Activated T-cell treated with anti-CD3 and anti-CD28 coated beads, Interleukin-2, amount 50 U/mL, for 72 hours (primary cell): ENCODE data around the gene TTR. TPM values are rescaled to one million over a fixed set of nuclear protein-coding genes. Genes with fewer than 3 reads are reported as not detected.

Source experiments
- ATAC-seq, 2 donors: fragments of 150-1000 bp; cut with Tn5 transposase; replicated peaks in 1 of 2; 2 replicates each; pipeline ENCODE4 v1.10.0; 2021; ENCODE audit warnings: moderate library complexity in 2 of 2, mild to moderate bottlenecking in 1 of 2
- DNase-seq, 2 donors: peaks; one replicate each; pipeline ENCODE4 v3.0.0; 2021 to 2022; ENCODE audit warnings: mixed read lengths in 1 of 2
- H3K27ac Mint-ChIP-seq: one replicate; pipeline ENCODE4 v1.8.0; 2022; ENCODE audit warnings: mild to moderate bottlenecking, moderate library complexity, mixed read lengths
- H3K27me3 Mint-ChIP-seq: one replicate; pipeline ENCODE4 v1.8.0; 2022; ENCODE audit warnings: low read depth, mixed read lengths
- H3K36me3 Mint-ChIP-seq, 2 donors: one replicate each; pipeline ENCODE4 v1.8.0; 2022; ENCODE audit warnings: mixed read lengths in 2 of 2, mild to moderate bottlenecking in 1 of 2; ENCODE audit not compliant: insufficient read depth in 2 of 2
- H3K4me1 Mint-ChIP-seq: one replicate; pipeline ENCODE4 v1.8.0; 2022; ENCODE audit warnings: low read depth, mixed read lengths
- H3K4me3 Mint-ChIP-seq, 2 donors: one replicate each; pipeline ENCODE4 v1.8.0; 2022; ENCODE audit warnings: mild to moderate bottlenecking in 2 of 2, mixed read lengths in 2 of 2, moderate library complexity in 2 of 2
- H3K9me3 Mint-ChIP-seq, 2 donors: one replicate each; pipeline ENCODE4 v1.8.0; 2022; ENCODE audit warnings: mixed read lengths in 2 of 2
- total RNA-seq, 2 donors: library from RNA; stranded (reverse); gene quantifications; one replicate each; pipeline ENCODE4 v1.2.3, GENCODE V29; 2022

The TTR gene
- total RNA-seq, 2 donors from 2014 or later = not detected

DNA sequence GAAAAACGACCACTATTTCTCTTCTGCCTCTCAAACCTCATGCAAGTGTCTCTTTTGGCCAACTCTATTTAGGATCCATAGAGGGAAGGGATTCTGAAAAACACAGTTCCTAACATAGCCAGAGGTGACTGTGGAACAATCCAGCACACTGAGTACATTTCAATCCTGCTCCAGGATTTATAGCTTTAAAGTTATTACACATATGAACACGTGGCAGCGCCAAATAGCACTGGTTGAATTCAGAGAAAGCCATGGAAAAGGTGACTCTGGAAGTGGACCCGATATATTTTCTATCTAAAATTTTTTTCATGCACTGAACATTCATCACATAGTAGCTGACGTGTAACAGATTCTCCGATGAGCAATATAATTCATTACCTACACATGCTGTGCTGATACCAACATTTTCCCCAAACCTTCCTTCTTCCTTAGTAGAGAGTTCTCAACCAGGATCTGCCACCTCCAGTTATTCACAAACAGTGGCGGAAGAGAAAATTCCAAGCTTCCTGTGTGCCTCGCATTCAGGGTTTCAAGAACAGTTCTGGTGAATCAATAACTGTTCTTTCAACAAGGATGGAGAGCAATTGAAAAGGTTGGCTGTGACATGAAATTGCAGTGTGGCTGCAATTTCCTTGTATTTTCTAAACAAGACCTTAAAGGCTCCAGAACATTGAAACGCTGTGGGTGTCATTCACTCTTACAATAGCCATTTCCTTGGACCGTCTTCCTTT, 25.7 kb upstream of the TTR start:
- Mint-ChIP-seq H3K27ac (no peak overlapping the region), H3K4me1 (no peaks in the 10 kb centered on the region), H3K4me3 (no peak overlapping the region), H3K36me3 (no peaks in the 10 kb centered on the region), H3K9me3 (no peaks in the 10 kb centered on the region), H3K27me3 (peaks cover 7% of the 10 kb centered on the region)
- ATAC-seq (no peak), DNase-seq (no peak)

DNA sequence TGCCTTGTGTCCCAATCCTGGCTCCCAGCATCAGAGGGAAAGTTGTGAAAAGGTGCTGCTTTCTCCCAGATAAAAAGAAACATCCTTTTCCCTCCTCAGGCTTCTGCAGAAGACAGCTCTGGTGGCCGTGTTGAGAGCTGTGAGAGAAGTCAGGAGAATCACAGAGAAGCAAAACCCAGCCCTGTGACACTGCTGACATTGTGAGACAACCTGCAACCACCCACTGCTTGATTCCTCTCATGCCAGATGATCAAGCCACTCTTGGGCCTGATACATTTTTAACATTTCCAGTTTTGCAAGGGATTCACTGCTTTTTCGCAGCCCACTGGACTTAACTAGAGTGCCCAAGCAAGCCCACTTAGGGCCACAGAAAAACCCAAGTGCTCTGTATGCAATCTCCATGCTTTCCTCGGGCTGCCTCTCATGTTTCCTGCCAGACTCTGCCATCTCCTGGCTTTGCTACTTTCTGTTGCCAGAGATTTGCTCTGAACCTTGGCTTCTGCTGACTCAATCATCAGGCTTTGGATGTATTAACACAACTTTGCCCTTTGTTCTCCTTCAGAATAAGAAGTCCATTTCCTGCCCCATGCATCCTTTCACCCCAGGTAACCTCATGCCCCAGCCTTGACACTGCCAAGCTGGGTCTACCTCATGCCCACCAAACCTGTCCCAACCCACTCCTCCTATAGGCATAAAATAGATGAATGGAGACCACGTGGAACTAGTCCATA, 24.9 kb upstream of the TTR start:
- peaks cover 7% of the 10 kb centered on the region for H3K27me3 Mint-ChIP-seq
- H3K4me3 Mint-ChIP-seq = no peak overlapping the region
- H3K9me3 Mint-ChIP-seq = no peaks in the 10 kb centered on the region
- DNase-seq = no peak
- ATAC-seq = no peak
- H3K36me3 Mint-ChIP-seq = no peaks in the 10 kb centered on the region
- no peaks in the 10 kb centered on the region for H3K4me1 Mint-ChIP-seq
- H3K27ac Mint-ChIP-seq = no peak overlapping the region

DNA sequence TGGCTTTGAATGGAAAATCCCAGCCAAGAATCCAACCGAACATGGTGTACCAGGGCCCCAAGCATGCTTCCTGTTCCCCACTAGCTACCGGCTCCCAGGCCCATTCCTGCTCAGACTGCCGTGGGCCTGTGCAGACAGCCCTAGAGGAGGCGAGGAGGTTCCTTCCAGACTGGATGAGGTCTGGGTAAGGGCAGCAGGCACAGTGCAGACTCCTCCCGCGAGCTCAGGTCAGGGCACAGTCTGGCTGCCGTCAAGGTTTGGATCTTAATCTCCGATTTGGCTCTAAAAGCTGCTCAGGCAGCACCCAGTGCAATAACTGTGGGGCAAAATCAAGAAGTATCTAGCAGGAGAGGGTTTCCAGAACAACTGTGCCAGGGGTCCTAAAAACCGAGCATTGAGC, 19.3 kb upstream of the TTR start:
- H3K9me3 Mint-ChIP-seq = no peaks in the 10 kb centered on the region
- no peaks in the 10 kb centered on the region for H3K4me1 Mint-ChIP-seq
- no peaks in the 10 kb centered on the region for H3K36me3 Mint-ChIP-seq
- ATAC-seq (no peak), DNase-seq (no peak)
- H3K4me3 Mint-ChIP-seq = no peak overlapping the region
- no peaks in the 10 kb centered on the region for H3K27me3 Mint-ChIP-seq
- H3K27ac Mint-ChIP-seq = no peak overlapping the region

DNA sequence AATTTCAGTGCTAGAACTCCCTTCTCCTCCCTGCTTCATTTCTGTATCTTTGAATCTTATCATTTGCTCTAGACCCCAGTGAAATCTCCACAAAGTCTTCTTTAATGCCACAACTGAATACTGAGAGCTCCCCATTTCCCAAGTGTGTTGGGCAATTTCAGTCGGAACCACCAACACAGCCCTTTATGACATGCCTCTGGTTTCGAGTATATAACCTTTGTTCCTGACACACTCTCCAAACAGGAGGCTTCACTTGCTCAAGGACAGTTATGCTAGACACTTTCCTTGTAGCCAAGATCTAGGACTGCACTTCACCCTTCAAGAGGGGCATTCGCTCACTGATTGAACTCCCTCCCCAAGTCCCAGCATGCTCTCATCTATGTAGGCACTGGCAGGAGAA, 18.6 kb upstream of the TTR start:
- Mint-ChIP-seq H3K36me3 (no peaks in the 10 kb centered on the region), H3K4me1 (no peaks in the 10 kb centered on the region), H3K4me3 (no peak overlapping the region), H3K9me3 (no peaks in the 10 kb centered on the region), H3K27me3 (no peaks in the 10 kb centered on the region), H3K27ac (no peak overlapping the region)
- no peak for DNase-seq
- ATAC-seq = no peak

DNA sequence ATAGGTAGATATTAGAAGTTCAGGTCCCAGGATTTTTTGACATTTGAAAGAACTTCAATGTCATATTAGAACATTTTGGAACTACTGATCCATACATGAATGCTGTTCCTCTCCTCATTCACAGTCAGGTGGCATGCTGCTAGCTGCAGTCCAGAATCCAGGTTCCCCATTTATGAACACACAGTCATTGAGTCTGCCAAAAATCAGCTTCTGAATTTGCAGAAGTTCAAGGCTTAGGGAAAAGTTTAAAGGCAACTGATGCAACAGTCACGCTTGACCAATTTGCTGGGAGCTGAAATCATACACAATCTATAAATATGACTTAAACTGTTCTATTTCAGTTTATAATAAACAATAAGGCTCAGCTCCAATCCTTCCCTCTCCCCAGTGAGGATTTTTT, 17.3 kb upstream of the TTR start:
- H3K4me1 Mint-ChIP-seq = no peaks in the 10 kb centered on the region
- H3K27ac Mint-ChIP-seq = no peak overlapping the region
- no peaks in the 10 kb centered on the region for H3K27me3 Mint-ChIP-seq
- H3K4me3 Mint-ChIP-seq = no peak overlapping the region
- ATAC-seq = no peak
- no peak for DNase-seq
- H3K9me3 Mint-ChIP-seq = no peaks in the 10 kb centered on the region
- no peaks in the 10 kb centered on the region for H3K36me3 Mint-ChIP-seq

DNA sequence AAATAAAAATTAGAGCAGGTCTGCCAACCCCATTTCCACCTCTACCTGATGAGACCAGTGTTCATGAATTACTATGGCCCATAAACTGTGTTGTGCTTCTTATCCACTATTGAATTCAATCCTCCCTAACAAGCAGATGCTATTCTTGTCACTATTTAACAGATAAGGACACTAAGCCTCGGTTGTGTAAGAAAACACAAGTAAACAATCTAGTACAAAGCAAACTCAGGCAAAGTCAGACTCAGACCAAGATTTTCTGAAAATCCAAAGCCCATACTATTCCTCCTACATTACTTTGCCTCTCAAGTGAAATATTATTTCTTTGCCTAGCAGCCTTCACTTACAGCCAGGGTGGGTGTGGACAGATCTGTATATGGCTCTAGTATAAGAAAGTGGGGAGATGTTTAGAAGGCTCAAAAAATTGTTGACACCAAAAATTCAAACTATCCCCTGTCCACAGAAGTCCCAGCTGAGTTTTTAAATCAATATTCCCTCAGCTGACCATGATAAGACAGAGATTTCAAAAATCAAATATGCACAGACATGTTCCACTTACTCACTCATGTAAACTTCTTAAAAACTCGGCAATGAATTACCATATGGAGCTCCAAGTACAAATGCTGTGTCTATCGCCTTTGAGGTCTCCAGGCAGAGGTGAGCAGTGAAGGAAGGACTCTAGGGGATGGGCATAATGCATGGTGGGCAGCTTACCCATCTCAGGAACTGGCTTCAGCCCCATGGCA, 16.0 kb upstream of the TTR start:
- Mint-ChIP-seq H3K27me3 (no peaks in the 10 kb centered on the region), H3K36me3 (no peaks in the 10 kb centered on the region), H3K9me3 (no peaks in the 10 kb centered on the region), H3K4me3 (no peak overlapping the region), H3K27ac (no peak overlapping the region), H3K4me1 (no peaks in the 10 kb centered on the region)
- ATAC-seq = no peak
- DNase-seq = no peak

DNA sequence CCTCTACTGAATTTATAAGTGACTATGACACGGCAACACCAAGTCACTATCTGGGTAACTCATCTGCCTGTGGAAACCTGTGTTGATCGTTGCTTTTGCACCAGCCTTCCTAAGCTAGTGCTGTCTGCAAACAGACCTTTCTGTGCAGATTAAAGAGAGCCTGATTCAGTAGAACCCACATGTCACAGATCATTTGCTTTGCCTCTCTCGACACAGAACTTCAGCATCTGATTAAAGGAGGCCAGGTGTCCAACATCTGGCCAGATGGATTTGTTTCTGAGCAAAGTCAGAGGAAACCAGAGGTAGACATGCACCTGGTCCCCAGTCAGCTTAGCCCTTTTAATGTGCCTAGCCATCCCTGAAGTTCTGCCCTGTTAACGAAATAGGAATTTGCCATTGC, 15.0 kb upstream of the TTR start:
- Mint-ChIP-seq H3K9me3 (no peaks in the 10 kb centered on the region), H3K27me3 (no peaks in the 10 kb centered on the region), H3K4me1 (no peaks in the 10 kb centered on the region), H3K27ac (no peak overlapping the region), H3K36me3 (no peaks in the 10 kb centered on the region), H3K4me3 (no peak overlapping the region)
- DNase-seq (no peak), ATAC-seq (no peak)

DNA sequence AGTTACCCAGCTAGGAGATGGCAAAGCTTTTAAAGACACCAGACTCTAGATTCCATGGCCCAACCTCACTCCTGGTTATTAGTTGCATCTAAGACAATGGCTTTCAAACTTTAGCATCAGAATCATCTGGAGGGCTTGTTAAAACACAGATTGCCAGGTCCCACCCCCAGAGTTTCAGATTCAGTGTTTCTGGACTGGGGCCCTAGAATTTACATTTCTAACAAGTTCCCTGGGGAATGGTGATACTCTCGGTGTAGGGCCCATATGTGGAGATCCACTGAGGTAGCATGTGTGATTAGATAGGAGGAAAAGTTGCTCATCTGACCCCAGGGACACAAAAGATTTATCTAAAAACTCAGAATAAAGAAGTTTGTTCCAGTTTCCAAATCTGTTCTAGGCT, 14.5 kb upstream of the TTR start:
- H3K4me1 Mint-ChIP-seq = no peaks in the 10 kb centered on the region
- no peak for ATAC-seq
- no peak overlapping the region for H3K4me3 Mint-ChIP-seq
- DNase-seq = no peak
- no peaks in the 10 kb centered on the region for H3K36me3 Mint-ChIP-seq
- H3K27me3 Mint-ChIP-seq = no peaks in the 10 kb centered on the region
- H3K9me3 Mint-ChIP-seq = no peaks in the 10 kb centered on the region
- no peak overlapping the region for H3K27ac Mint-ChIP-seq

DNA sequence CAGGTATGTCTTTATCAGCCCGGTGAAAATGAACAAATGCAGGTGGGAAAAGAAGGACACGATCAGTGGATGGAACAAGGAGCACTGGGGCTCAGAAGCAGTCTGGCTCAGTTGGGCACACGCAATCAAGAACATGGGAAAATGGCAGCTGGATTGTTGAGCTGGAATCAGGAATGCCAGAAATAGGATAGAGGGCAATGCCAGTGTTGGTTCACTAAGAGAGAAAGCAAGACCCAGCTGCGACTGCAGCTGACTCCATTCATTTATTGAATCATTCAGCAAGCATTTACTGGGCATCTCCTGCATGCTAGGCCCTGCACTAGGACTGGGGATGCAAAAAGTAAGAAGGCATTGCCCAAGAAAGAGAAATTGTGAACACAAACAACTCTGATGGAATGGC, 13.6 kb upstream of the TTR start:
- no peaks in the 10 kb centered on the region for H3K9me3 Mint-ChIP-seq
- no peak overlapping the region for H3K4me3 Mint-ChIP-seq
- H3K27ac Mint-ChIP-seq = no peak overlapping the region
- ATAC-seq (no peak), DNase-seq (no peak)
- no peaks in the 10 kb centered on the region for H3K4me1 Mint-ChIP-seq
- H3K27me3 Mint-ChIP-seq = no peaks in the 10 kb centered on the region
- H3K36me3 Mint-ChIP-seq = no peaks in the 10 kb centered on the region

DNA sequence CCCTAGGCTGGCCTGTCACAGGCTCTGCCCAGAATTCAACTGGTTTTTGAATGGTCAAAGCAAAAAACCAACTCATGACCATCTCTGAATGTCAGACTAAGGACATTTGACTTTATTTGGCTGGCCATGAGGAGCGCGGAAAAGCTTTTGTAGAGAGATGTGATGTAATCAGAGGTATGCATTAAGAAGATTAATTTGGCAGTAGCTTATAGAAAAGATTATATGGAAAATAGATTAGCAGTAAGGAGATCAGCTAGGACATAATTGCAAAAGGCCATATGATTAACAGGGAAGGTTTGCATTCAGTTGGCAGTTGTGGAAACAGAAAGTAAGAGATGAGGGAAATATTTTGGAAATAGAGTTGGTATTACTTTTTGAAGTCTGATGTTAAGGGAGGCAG, 12.3 kb upstream of the TTR start:
- no peaks in the 10 kb centered on the region for H3K4me1 Mint-ChIP-seq

DNA sequence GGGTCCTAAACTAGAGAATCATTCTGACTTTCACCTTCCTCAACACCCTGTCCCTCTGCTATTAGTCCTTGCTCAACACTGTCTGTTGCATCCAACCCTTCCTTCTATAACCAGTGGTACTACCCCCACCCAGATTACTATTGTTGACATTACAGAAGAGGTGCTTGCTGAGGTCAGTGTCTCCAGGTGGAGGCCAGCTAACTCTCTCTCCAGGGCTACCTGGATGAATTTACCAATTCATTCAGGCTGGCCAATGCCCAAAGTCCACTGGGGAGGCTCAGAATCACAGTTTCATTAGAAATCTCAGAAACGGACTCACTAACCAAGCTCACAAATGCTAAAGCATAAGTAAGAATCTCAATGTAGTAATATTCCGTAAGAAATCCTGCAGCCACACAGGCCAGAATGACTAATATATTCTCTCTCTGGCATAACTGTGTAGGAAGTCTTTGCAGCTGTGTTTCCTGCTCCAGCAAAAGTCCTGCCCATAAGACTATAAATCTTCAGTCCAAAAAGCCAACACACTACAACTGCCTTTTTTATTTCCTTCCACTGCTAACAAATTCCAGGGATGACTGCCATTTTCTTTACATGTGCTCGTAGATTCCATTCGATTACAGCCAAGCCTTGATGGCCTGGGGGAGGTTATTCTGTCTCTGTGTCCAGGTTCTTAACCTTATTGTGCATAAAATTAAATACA, 10.0 kb upstream of the TTR start:
- Mint-ChIP-seq H3K27ac (no peak overlapping the region), H3K4me1 (no peaks in the 10 kb centered on the region), H3K9me3 (no peaks in the 10 kb centered on the region), H3K27me3 (no peaks in the 10 kb centered on the region), H3K36me3 (no peaks in the 10 kb centered on the region), H3K4me3 (no peak overlapping the region)
- DNase-seq = no peak
- ATAC-seq = no peak

More for the DNA sequence above, 12.3 kb upstream of the TTR start:
- H3K27ac Mint-ChIP-seq = no peak overlapping the region
- H3K4me3 Mint-ChIP-seq = no peak overlapping the region
- ATAC-seq (no peak), DNase-seq (no peak)
- no peaks in the 10 kb centered on the region for H3K9me3 Mint-ChIP-seq
- H3K36me3 Mint-ChIP-seq = no peaks in the 10 kb centered on the region
- H3K27me3 Mint-ChIP-seq = no peaks in the 10 kb centered on the region

DNA sequence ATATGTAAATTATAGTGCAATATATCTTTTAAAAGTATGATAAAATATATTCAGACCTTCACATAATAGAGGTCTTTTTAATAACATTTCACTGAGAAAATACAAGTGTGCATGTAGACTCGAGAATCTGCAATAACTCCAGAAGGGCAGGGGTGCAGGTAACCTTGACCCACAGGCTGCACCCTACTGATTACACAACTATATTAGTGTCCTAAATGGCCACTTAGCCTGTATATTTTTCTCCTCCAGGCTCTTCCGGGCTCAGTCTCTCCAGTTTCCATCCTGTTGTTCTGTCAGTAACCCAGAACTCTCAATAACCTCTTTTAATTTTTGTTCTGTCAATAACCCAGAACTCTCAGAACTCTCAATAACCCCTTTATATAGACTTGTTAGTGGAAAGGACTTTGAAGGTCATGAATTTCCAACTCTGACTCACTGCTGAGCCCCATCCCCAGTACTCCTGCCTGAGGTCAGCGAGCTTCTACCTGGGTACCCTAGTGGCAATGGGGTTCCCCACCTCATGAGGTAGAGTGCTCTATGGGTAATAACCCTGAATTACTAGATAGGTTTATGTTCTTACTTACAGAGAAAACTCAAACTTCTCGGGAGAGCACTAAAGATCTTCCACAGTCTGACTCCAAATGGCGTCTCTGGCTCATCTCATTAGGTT, 8.4 kb upstream of the TTR start:
- Mint-ChIP-seq H3K27ac (no peak overlapping the region), H3K9me3 (no peaks in the 10 kb centered on the region), H3K27me3 (no peaks in the 10 kb centered on the region), H3K4me3 (no peak overlapping the region), H3K4me1 (no peaks in the 10 kb centered on the region), H3K36me3 (no peaks in the 10 kb centered on the region)
- DNase-seq (no peak), ATAC-seq (no peak)

DNA sequence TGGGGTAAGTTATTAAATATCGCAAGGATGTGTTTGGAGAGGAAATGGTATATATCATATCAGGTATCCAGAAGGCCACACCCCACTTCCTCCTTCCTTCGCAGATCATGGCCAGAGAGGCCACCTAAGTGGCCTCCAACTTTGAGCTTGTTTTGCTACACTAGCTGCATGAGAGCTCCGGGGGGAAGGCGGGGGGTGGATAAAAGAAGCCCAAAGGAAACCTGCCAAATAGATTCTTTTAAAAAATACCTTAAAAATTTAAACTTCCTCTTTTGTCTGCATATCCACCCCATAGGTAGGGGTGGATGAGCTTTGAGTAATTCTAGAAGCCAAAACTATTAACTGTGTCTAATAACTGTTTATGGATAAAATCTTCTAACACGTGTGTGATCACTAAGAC, 5.7 kb upstream of the TTR start:
- Mint-ChIP-seq H3K4me3 (no peak overlapping the region), H3K36me3 (no peaks in the 10 kb centered on the region)
- no peak for ATAC-seq

More for the DNA sequence above, 5.7 kb upstream of the TTR start:
- no peaks in the 10 kb centered on the region for H3K4me1 Mint-ChIP-seq
- peaks cover 9% of the 10 kb centered on the region for H3K27me3 Mint-ChIP-seq
- no peak overlapping the region for H3K27ac Mint-ChIP-seq
- H3K9me3 Mint-ChIP-seq = no peaks in the 10 kb centered on the region
- no peak for DNase-seq
